Activated B cell treated with CpG ODN at 0.5 μM for 24 hours (primary cell): ENCODE data around the gene FCHSD2. TPM values are rescaled to one million over a fixed set of nuclear protein-coding genes. Genes with fewer than 3 reads are reported as not detected.

Experiments
- ATAC-seq: fragments of 200-7000 bp; cut with Tn5 transposase; one replicate; pipeline ENCODE4 v1.10.0; 2021; ENCODE audit warnings: low read depth, mild to moderate bottlenecking, moderate library complexity
- CTCF ChIA-PET: fragments of 350-600 bp; sonication (Branson Sonifier 250); formaldehyde crosslinking; loops from one replicate; lab custom pipeline; 2021; ENCODE audit warnings: antibody characterized with exemption; lab: Charles Lee
- POLR2A ChIA-PET: fragments of 350-600 bp; sonication (Branson Sonifier 250); formaldehyde crosslinking; loops from one replicate; lab custom pipeline; 2021; ENCODE audit warnings: antibody characterized with exemption; lab: Charles Lee
- DNase-seq: peaks from one replicate; pipeline ENCODE4 v3.0.0; 2022
- H3K27ac Mint-ChIP-seq: one replicate; pipeline ENCODE4 v1.8.0; 2020; ENCODE audit warnings: mixed read lengths
- H3K27me3 Mint-ChIP-seq: one replicate; pipeline ENCODE4 v1.8.0; 2021; ENCODE audit warnings: mixed read lengths
- H3K36me3 Mint-ChIP-seq: one replicate; pipeline ENCODE4 v1.8.0; 2021; ENCODE audit warnings: low read depth, mixed read lengths
- H3K4me1 Mint-ChIP-seq: one replicate; pipeline ENCODE4 v1.8.0; 2021; ENCODE audit warnings: mixed read lengths
- H3K4me3 Mint-ChIP-seq: one replicate; pipeline ENCODE4 v1.8.0; 2020; ENCODE audit warnings: mild to moderate bottlenecking, mixed read lengths
- H3K9me3 Mint-ChIP-seq: one replicate; pipeline ENCODE4 v1.8.0; 2020; ENCODE audit warnings: mixed read lengths
- CTCF ChIP-seq: fragments of 200-600 bp; IDR thresholded peaks from one replicate; pipeline ENCODE4 v1.8.0; 2022; ENCODE audit warnings: antibody characterized with exemption, mild to moderate bottlenecking
- intact Hi-C: fragments of 100-400 bp; cut with micrococcal nuclease; formaldehyde crosslinking; loops from one replicate; pipeline ENCODE4 v1.15.1; 2024
- total RNA-seq: library from RNA; stranded (reverse); gene quantifications from 2 replicates; pipeline ENCODE4 v1.2.3, GENCODE V29; 2022

Gene FCHSD2
- total RNA-seq, 1 donor from 2014 or later = 207 TPM

GRCh38 chr11:72951888-72952287 is 190.2 kb downstream of the FCHSD2 start:
- peak overlapping the region; percentile 63 for H3K4me3 Mint-ChIP-seq
- no peaks in the 10 kb centered on the region for H3K9me3 Mint-ChIP-seq
- no peak for DNase-seq
- H3K4me1 Mint-ChIP-seq = peaks cover 74% of the 10 kb centered on the region
- H3K36me3 Mint-ChIP-seq = peaks cover 40% of the 10 kb centered on the region
- H3K27me3 Mint-ChIP-seq = no peaks in the 10 kb centered on the region
- CTCF ChIA-PET = no interaction called here
- ATAC-seq = peak; percentile 87
- TF ChIP-seq CTCF = no peak
- H3K27ac Mint-ChIP-seq = peak overlapping the region; percentile 90
- POLR2A ChIA-PET = interaction anchor here (0.5 to 1.5 kb wide), 6 partner anchors 38 to 518 kb away, joined by 3 to 10 read pairs (median 4); partner anchors contain the start of genes CLPB and FCHSD2
- intact Hi-C loops = loop anchor here (10.0 kb wide), 1 partner anchor 53 kb away; no protein-coding TSS in a partner anchor

GRCh38 chr11:72951193-72951592 is 190.9 kb downstream of the FCHSD2 start:
- TF ChIP-seq CTCF = no peak
- peaks cover 40% of the 10 kb centered on the region for H3K36me3 Mint-ChIP-seq
- H3K4me3 Mint-ChIP-seq = peak overlapping the region; percentile 63
- ChIA-PET POLR2A (interaction anchor here (0.5 to 1.6 kb wide), 7 partner anchors 15 to 517 kb away, joined by 3 to 10 read pairs (median 5); partner anchors contain the start of genes CLPB and FCHSD2), CTCF (no interaction called here)
- H3K4me1 Mint-ChIP-seq = peaks cover 69% of the 10 kb centered on the region
- no peaks in the 10 kb centered on the region for H3K27me3 Mint-ChIP-seq
- H3K27ac Mint-ChIP-seq = peak overlapping the region; percentile 90
- no peak for DNase-seq
- H3K9me3 Mint-ChIP-seq = no peaks in the 10 kb centered on the region
- ATAC-seq = no peak
- intact Hi-C loops = loop anchor here (10.0 kb wide), 1 partner anchor 54 kb away; no protein-coding TSS in a partner anchor

GRCh38 chr11:72950685-72951084 is 191.4 kb downstream of the FCHSD2 start:
- no peak for DNase-seq
- Mint-ChIP-seq H3K4me3 (no peak overlapping the region), H3K36me3 (peaks cover 35% of the 10 kb centered on the region), H3K27me3 (no peaks in the 10 kb centered on the region), H3K9me3 (no peaks in the 10 kb centered on the region), H3K27ac (peak overlapping the region; percentile 90), H3K4me1 (peaks cover 64% of the 10 kb centered on the region)
- intact Hi-C loops = loop anchor here (10.0 kb wide), 1 partner anchor 54 kb away; no protein-coding TSS in a partner anchor
- CTCF ChIA-PET = interaction anchor here (1.2 kb wide), 2 partner anchors 25 to 31 kb away, joined by 3 read pairs; no protein-coding TSS in a partner anchor
- TF ChIP-seq CTCF = no peak
- ATAC-seq = no peak
- POLR2A ChIA-PET = interaction anchor here (0.6 to 1.6 kb wide), 2 partner anchors 14 to 44 kb away, joined by 3 to 6 read pairs; no protein-coding TSS in a partner anchor

GRCh38 chr11:72947229-72947628 is 194.9 kb downstream of the FCHSD2 start:
- peaks cover 52% of the 10 kb centered on the region for H3K4me1 Mint-ChIP-seq
- DNase-seq (no peak), ATAC-seq (no peak)
- ChIA-PET POLR2A (interaction anchor here (0.7 kb wide), 1 partner anchor 13 kb away, joined by 4 read pairs; no protein-coding TSS in a partner anchor), CTCF (interaction anchor here (0.8 kb wide), 1 partner anchor 230 kb away, joined by 3 read pairs; no protein-coding TSS in a partner anchor)
- intact Hi-C loops = no loop called here
- TF ChIP-seq CTCF = no peak
- peaks cover 34% of the 10 kb centered on the region for H3K36me3 Mint-ChIP-seq
- no peaks in the 10 kb centered on the region for H3K27me3 Mint-ChIP-seq
- no peaks in the 10 kb centered on the region for H3K9me3 Mint-ChIP-seq
- H3K4me3 Mint-ChIP-seq = no peak overlapping the region
- H3K27ac Mint-ChIP-seq = peak overlapping the region; percentile 18

- Mint-ChIP-seq H3K36me3 (peaks cover 39% of the 10 kb centered on the region), H3K4me3 (no peak overlapping the region), H3K9me3 (no peaks in the 10 kb centered on the region), H3K4me1 (peaks cover 38% of the 10 kb centered on the region), H3K27me3 (no peaks in the 10 kb centered on the region), H3K27ac (no peak overlapping the region)
- TF ChIP-seq CTCF = no peak
- CTCF ChIA-PET = no interaction called here
- ATAC-seq (no peak), DNase-seq (no peak)
- POLR2A ChIA-PET = no interaction called here
- intact Hi-C loops = no loop called here
Measured at GRCh38 chr11:72943664-72944063, 198.5 kb downstream of the FCHSD2 start.
